Measurements from ENCODE around the gene DLG1.
"Not testable (repeated sequence)": the region's sequence is repeated elsewhere in the genome, so short reads cannot be mapped to it uniquely, and the experiment has no call there.

The DLG1 gene

DNA sequence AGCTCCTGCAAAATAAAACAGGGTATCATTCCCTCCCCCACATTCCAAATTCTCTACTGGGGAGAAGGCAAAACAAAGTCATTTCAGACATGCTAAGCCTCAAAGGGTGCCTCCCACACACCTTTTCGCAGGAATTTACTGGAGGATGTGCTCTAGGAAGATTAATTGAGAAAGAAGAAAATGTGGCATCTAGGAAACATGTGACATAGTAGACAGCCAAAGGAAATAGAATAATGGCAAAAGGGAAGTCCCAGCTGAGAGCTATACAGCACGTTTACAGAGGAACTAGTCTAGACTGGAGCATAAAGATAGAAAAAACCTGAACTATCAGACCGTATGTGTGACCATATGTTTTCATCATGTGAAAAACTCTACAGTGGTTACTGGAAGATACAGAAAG, 210.0 kb downstream of the DLG1 start:
- FAIRE-seq, result no peak

DNA sequence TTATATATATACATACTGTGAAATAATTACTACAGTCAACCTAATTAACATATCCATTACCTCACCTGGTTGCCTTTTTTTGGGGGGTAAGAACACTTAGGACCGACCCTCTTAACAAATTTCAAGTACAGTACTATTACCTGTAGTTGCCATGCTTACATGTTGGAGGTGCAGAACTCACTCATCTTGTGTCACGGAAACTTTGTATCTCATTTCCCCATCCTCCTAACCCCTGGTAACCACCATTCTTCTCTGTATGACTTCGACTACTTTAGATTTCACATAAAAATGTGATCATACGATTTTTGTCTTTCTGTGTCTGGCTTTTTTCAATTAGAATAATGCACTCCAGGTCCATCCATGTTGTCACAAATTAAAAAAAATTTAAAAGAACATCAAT, 213.3 kb downstream of the DLG1 start:
- no peak for FAIRE-seq

- FAIRE-seq, result no peak
Observed at GRCh38 chr3:197083486-197083885, 214.9 kb downstream of the DLG1 start.

DNA sequence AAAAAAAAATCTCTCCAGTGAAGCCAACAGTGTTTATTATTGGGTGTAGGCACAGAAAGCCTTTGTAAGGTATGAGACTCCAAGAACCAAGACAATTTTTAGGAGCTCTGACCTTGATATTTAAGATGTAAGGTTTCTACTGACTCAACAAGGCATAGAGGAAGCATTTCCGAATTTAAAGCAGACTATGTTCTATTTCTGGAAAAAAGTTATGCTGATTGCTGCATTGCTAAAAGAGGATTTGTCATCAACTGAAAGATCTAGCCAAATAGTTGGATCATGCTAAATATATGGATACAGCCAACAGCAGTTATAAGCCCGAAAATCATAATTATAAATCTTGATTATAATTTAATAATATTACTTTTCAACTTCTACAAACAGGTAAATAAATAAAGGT, 215.5 kb downstream of the DLG1 start:
- peak; percentile 4 for FAIRE-seq

- no peak for FAIRE-seq
Observed at GRCh38 chr3:197080344-197080743, 218.1 kb downstream of the DLG1 start.

DNA sequence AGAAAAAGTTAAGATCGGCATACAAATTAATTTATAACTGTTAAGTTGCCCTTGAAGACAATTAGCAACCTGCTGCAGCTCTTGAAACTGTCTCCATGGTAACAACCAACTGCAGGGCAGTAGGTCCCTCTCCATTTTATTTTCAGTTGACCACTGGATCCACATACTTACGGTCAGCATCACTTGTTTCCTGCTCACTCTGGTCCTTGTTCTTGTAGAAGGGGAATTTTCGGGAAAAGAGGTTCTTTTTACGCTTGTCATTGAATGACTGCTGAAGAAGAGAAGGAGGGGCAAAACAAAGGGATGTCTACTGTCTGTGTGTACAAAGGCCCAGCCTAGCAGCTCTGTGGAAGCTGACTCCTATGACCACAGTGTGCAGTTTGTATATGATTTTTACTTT, 222.0 kb downstream of the DLG1 start:
- no peak for FAIRE-seq

GRCh38 chr3:197068077-197068476, 230.3 kb downstream of the DLG1 start:
- FAIRE-seq, result no peak

DNA sequence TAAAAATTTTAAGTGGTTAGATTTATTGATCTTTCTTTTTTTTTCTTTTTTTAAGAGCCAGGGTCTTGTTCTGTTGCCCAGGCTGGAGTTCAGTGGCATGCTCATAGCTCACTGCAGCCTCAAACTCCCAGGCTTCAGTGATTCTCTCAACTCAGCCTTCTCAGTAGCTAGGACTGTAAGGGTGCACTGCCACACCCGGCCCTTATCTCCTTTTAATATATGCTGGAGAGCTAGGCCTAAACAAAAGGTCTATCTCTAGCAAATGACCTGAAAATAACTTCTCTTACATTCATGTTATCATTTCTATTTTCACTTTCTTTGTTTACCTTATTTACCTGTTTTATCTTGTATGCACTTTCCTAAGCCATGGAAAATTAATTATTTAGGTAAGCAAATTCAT, 233.6 kb downstream of the DLG1 start:
- FAIRE-seq, result no peak

- no peak for FAIRE-seq
Observed at GRCh38 chr3:197062446-197062845, 236.0 kb downstream of the DLG1 start.

DNA sequence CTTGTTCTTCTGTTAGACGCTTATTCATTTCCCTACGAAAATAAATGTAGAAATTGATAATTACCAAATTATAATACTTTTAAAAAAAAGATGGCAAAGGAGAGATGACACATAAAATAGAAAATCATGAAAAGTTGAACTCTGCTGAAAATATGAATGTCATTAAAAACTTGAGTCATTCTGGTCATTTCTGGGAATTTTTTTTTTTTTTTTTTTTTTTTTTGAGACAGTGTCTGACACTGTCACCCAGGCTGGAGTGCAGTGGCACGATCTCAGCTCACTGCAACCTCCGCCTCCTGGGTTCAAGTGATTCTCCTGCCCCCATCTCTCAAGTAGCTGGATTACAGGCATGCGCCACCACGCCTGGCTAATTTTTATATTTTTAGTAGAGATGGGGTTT, 246.8 kb downstream of the DLG1 start:
- FAIRE-seq, result not testable (repeated sequence)

GRCh38 chr3:197050511-197050910, 247.9 kb downstream of the DLG1 start:
- FAIRE-seq, result no peak

DNA sequence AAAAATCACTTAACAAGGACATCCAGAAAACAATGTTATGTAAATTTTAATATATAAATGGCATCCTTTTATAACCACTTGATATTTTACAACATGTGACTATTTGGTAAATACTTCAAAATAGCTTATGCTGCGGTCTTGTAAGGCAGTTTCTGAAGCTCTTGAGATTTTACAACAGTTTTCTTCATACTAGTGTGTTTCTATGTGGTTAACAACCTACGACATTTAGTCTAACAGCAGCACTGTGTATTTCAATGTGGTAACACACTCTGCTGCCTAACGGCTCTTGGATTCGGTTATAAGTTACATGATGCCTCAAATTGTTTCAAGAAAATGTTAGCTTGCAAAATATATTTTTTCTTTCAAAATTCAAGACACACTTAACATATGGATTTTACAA, 255.9 kb downstream of the DLG1 start:
- no peak for FAIRE-seq

DNA sequence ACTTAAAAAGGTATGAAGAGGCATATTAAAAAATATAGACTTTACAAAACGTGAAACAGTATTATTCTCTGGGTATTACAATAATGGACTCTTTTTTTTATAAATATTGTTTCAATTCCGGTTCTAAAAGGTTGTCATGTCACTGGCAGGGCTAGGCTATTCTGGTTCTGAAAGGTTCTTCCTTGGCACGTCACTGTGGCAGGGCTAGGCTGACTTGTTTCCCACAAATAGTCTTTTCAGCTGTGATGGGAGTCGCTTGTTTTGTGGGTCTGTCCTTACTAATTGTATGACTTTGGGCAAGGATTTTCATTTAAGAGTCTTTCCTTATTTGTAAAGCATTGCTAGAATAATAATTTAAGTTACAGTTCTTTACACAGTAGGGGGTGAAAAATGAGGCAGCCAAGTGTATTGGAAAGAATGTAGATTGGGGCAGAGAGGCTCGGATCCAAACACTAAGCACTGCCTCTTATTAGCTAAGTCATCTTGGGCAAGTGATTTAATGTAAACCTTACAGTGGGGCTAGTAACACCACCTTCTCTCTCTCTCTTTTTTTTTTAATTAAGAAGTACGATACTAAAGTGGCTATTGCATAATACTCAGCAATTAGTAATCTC, 256.4 kb downstream of the DLG1 start:
- FAIRE-seq, result no peak

- FAIRE-seq, result no peak
Observed at GRCh38 chr3:197040658-197041057, 257.8 kb downstream of the DLG1 start.

DNA sequence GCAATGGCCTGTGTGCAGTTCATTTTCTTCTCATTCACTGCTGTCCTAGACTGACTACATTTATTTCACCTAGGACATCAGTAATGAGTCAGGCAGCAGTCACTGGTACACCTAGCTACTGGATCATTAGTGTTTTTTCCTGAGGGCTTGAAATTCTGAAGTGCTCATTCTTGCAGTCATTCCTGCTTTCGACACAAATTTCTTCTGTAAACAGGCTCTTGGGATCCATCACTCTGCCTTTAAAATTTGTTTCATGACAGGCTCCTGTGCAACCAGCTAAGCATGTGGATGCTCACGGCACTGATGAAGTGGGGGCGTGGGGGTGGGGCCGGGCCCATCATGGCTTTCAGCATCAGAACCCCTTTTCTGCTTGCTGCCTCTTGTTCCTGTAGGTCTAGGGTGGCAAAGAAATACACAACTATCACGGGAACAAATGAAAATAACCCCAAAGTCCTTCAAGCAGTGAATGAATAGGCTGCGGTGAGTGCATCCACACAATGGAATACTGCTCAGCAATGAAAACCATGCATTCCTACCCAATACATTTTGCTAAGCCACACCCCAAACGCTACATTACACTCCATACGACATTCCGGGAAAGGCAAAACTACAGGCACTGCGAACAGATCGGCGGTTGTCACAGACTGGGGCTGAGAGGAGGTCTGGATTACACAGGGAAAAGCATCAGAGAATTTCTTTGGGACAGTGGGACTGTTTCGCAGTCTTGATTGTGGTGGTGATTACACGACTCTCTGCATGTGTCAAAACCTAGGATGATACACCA, 259.5 kb downstream of the DLG1 start:
- FAIRE-seq, result no peak

GRCh38 chr3:197035577-197035976, 262.8 kb downstream of the DLG1 start:
- no peak for FAIRE-seq

DNA sequence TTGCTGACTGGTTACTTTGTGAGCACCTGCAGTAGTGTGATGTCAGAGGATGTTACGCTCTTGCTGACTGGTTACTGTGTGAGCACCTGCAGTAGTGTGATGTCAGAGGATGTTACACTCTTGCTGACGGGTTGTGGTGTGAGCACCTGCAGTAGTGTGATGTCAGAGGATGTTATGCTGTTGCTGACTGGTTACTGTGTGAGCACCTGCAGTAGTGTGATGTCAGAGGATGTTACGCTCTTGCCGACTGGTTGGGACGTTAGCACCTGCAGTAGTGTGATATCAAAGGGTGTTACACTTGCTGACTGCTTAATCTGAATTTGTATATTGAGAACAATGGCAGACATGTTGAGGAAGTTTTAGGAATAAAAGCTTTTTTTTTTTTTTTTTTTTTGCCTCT, 263.6 kb downstream of the DLG1 start:
- FAIRE-seq, result not testable (repeated sequence)

- FAIRE-seq, result not testable (repeated sequence)
Observed at GRCh38 chr3:197033764-197034163, 264.6 kb downstream of the DLG1 start.

GRCh38 chr3:197031315-197032285, 266.8 kb downstream of the DLG1 start:
- FAIRE-seq, result no peak

DNA sequence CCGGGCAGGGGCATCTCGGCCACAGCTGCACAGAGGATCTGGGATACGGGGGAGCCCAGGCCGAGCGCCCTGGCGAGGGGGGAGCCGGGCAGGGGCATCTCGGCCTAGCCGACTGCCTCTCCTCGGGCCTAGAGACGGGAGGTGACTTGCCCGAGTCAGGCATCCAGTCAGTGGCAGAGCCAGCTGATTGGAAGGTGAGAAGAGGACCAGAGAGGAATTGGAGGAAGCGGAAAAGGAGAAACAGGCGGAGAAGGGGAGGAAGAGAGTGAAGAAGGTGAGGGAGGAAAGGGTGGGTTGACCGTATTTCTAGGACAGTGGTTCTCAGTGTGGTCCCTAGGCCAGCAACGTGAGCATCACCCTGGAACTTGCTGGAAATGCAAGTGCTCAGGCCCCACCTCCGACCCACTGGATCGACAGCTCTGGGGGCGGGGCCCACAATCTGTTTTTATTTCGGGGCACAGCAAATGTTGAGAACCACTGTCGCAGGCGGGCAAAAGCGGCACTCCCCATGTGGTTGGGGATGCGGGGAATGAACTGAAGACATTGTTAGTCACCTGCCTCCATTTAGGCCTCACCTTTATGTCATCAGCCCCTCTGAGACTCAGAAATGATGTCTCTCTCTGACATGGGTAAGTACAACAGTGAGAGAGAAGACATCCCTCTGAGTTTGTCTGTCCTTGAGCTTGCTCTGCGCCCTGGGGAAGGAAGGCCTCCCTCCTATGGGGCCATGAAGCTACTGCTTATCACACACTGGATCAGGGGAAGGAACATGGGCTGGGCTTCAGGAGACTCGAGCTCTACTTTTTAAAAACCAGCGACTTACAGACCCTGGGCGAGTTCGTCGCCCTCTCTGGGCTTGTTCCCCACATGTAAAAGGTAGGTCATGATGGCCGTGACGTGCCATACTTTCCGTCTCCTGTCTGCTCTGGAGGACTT, 267.8 kb downstream of the DLG1 start:
- FAIRE-seq, result no peak

- FAIRE-seq, result no peak
Observed at GRCh38 chr3:197029511-197030167, 268.8 kb downstream of the DLG1 start, which contains the start of gene MELTF. Gene MELTF (minus strand): TSS chr3:197029817. CDS start chr3:197029702, 115 bp downstream.

Measured in endometrium (tissue), 2 donors.